Small intestine (tissue), 7 donors: Measurements from ENCODE around the gene C3. TPM values are rescaled to one million over a fixed set of nuclear protein-coding genes. Genes with fewer than 3 reads are reported as not detected.
"Not testable (repeated sequence)": the region's sequence is repeated elsewhere in the genome, so short reads cannot be mapped to it uniquely, and the experiment has no call there.

Source experiments
- DNase-seq, 2 donors: peaks; one replicate each; pipeline versions ENCODE4 v3.0.0 to v3.0.0-alpha.2; 2013
- FAIRE-seq: peaks from 2 replicates; lab custom pipeline; 2012; peaks lifted over from hg19 to GRCh38; lab: Jason Lieb, UNC
- H3K27ac ChIP-seq, 3 donors: one replicate each; pipeline ENCODE4 v1.5.1; 2013; ENCODE audit warnings: low read length in 2 of 3, mild to moderate bottlenecking in 2 of 3, control low read depth in 1 of 3, inconsistent platforms in 1 of 3, low read depth in 1 of 3, moderate library complexity in 1 of 3
- H3K27me3 ChIP-seq, 3 donors: one replicate each; pipeline ENCODE4 v1.6.1; 2013; ENCODE audit warnings: low read length in 3 of 3, inconsistent platforms in 1 of 3; ENCODE audit not compliant: control insufficient read depth in 3 of 3, insufficient read depth in 3 of 3
- H3K36me3 ChIP-seq, 3 donors: one replicate each; pipeline ENCODE4 v1.6.1; 2013; ENCODE audit warnings: low read length in 3 of 3, inconsistent platforms in 1 of 3, low read depth in 1 of 3, mild to moderate bottlenecking in 1 of 3, moderate library complexity in 1 of 3; ENCODE audit not compliant: control insufficient read depth in 3 of 3, insufficient read depth in 2 of 3
- H3K4me1 ChIP-seq, 3 donors: one replicate each; pipeline ENCODE4 v1.6.1; 2013; ENCODE audit warnings: low read length in 2 of 3, inconsistent platforms in 1 of 3, low read depth in 1 of 3, mild to moderate bottlenecking in 1 of 3, moderate library complexity in 1 of 3; ENCODE audit not compliant: control insufficient read depth in 3 of 3, insufficient read depth in 2 of 3
- H3K4me3 ChIP-seq, 3 donors: one replicate each; pipeline ENCODE4 v1.5.1; 2013; ENCODE audit warnings: low read length in 3 of 3, control low read depth in 1 of 3, inconsistent platforms in 1 of 3, low read depth in 1 of 3, mild to moderate bottlenecking in 1 of 3, moderate library complexity in 1 of 3
- H3K9me3 ChIP-seq, 2 donors: one replicate each; pipeline ENCODE4 v1.6.1; 2013; ENCODE audit warnings: low read depth in 1 of 2, low read length in 1 of 2; ENCODE audit not compliant: control insufficient read depth in 2 of 2, insufficient read depth in 1 of 2
- WGBS, 3 donors: extraction: QIAGEN DNeasy Blood & Tissue Kit; methylation state at CpG; one replicate each; pipeline ENCODE4 v1.1.7; 2013; 5-methylcytosine and 5-hydroxymethylcytosine counted together
- polyA plus RNA-seq, 4 donors: library from polyadenylated mRNA; stranded (reverse) in 3 of 4; unstranded in 1 of 4; fragments of 200-250 nt in 3 of 4; fragments of 120-200 nt in 1 of 4; gene quantifications; one replicate each; pipeline versions ENCODE4 v1.2.1 to v1.2.3, GENCODE V29; 2013
- donor health status: healthy with polysubstance abuse.
- donor health status: control.
- donor health status: control.
- donor health status: Bipolar disorder and iron deficiency.
- donor health status: healthy.

Gene C3
- polyA plus RNA-seq, 4 donors: 9.5 to 552 (median 63.2) TPM

DNA sequence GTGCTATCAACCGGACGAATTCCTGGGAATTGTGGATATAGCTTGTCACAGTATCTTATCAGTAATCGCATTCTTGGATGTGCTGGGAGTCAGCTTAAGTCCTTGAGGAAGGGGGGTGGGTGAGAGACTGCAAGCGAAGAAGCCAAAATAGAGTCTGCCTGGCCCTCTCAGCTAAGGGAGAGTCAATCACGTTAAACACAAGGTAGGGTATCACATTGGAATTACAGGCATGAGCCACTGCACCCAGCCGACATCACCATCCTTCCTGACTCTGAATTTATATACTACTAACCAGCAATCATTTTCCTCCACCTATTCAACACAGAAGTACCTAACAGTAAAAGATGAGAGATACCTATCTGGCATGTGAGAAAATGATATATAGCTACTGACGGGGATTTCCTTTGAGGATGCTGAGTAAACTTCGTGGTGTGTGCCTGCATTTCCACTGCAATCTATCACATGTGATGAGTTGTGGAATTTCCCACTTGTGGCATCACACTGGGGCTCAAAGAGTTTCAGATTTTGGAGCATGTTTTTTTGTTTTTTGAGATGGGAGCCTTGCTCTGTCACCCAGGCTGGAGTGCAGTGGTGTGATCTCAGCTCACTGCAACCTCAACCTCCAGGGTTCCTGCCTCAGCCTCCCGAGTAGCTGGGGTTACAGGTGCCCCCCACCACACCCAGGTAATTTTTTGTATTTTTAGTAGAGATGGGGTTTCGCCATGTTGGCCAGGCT, 58.8 kb downstream of the C3 start:
- H3K4me3 ChIP-seq, FAIRE-seq, DNase-seq, H3K4me1 ChIP-seq, H3K27ac ChIP-seq, H3K36me3 ChIP-seq, H3K9me3 ChIP-seq: not testable (repeated sequence)
- 20 to 25% (median 20%) methylated on average over 8 to 10 of the region's 10 CpGs for WGBS, 3 donors
- H3K27me3 ChIP-seq: peaks cover 0 to 48% (median 9%) of the 10 kb centered on the region in 3 donors

DNA sequence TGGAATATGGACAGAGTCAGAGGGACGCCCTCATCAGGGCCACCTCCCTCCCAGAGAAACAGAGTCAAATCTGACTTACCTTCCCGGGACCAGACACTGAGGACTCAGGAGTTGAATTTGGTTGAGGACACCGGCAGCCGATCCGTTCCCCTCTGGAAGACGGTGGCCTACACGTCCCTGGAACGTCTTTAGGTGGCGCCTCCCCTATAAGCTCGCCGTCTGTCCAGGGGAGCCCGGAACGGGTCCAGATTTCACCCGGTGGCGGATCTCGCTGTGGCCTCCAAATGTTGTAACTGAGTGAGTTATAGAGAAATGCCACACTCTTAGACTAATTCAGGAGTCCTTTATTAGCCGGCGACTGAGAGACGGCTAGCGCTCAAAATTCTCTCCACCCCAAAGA, 59.5 kb downstream of the C3 start:
- Histone ChIP-seq H3K4me3 (no peak overlapping the region), H3K27me3 (peaks cover 0 to 51% (median 9%) of the 10 kb centered on the region in 3 donors), H3K4me1 (no peaks in the 10 kb centered on the region), H3K36me3 (no peaks in the 10 kb centered on the region), H3K9me3 (no peaks in the 10 kb centered on the region), H3K27ac (no peak overlapping the region)
- 8 to 34% (median 30%) methylated on average over 20 of the region's 20 CpGs for WGBS, 3 donors
- DNase-seq (no peak), FAIRE-seq (no peak)

DNA sequence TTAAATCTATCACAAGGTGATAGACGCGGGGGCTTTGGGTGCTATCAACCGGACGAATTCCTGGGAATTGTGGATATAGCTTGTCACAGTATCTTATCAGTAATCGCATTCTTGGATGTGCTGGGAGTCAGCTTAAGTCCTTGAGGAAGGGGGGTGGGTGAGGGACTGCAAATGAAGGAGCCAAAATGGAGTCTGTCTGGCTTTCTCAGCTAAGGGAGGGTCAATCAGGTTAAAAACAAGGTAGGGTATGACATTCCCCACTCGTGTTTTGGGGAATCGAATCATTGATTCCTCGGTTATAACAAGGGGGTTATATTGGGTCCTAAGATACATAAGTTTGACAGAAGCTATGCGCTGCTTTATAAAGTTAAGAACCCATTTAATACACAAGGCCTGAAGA, 64.1 kb downstream of the C3 start:
- H3K27me3 ChIP-seq: peaks cover 0 to 36% (median 9%) of the 10 kb centered on the region in 3 donors
- H3K4me3 ChIP-seq, DNase-seq, FAIRE-seq, H3K27ac ChIP-seq, H3K9me3 ChIP-seq, H3K4me1 ChIP-seq, H3K36me3 ChIP-seq: not testable (repeated sequence)
- 47 to 65% (median 62%) methylated on average over 7 to 9 of the region's 9 CpGs for whole genome bisulfite sequencing, 3 donors

DNA sequence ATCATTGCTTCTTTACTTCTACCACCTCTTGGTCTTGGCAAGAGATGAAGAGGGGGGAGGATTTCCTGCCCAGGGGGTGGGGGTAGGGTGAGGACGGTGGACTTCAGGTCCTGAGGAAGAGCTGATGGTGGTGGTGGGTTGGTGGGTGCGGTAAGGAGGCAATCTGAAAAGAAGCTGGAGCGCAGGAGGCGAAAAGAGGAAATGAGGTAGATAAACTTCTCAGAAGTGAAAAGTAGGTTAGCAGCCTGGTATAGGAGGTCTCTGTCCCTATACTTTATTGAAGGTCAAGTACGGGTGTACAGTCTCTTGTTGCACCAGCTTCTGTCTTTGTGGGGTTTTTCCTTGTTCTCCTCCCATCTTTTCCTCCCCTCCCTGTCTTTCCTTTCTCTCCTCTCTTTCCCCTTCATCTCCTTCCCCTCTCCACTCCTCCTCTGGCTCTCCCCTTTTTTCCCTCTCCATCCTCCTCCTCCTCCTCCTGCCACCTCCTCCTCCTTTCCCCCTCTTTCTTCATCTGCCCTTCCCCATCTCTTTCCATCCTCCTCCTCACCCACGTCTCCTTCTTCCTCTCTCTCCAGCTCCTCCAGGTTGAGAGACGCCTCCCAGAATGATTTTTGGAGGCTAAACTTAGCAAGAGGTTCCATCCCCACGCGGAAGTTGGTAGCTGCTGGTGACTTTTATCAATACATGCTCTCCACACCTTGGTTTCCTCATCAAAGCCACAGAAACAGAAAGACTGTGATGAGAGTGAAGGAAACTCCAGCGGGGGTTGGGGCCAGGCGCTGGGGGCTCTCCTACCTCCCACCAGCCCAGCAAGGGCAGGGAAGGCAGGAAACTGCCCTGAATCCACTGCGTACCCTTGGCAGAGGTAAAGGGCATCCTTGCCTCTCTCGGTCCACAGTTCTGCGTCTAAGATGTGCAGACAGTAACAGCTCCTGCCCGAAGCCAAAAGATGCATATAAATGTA, 65.8 kb downstream of the C3 start:
- no peaks in the 10 kb centered on the region for H3K36me3 ChIP-seq
- DNase-seq: peak in 1 of 2 donors; percentile 63

DNA sequence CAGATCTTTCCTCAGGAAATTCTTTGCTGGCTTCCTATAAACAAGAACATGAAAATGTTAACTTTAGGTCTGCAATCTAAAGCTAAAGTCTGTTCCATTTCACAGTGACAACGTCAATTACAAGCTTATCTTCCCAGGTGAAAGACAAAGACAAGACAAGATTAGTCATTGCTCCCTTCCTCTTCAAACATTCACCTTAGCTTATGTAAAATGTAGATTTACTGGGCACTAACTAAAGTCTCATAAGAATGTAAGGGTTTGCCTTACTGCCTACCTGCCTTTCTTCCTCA, 67.7 kb downstream of the C3 start:
- 4 to 39% (median 21%) methylated on average over 1 of the region's 1 CpG for WGBS, 3 donors
- Histone ChIP-seq H3K4me1 (no peaks in the 10 kb centered on the region), H3K36me3 (no peaks in the 10 kb centered on the region), H3K27ac (no peak overlapping the region), H3K4me3 (no peak overlapping the region), H3K9me3 (no peaks in the 10 kb centered on the region), H3K27me3 (peaks cover 0 to 8% (median 4%) of the 10 kb centered on the region in 3 donors)
- DNase-seq (no peak), FAIRE-seq (no peak)

More for the DNA sequence above, 65.8 kb downstream of the C3 start:
- Histone ChIP-seq H3K4me3 (no peak overlapping the region), H3K9me3 (no peaks in the 10 kb centered on the region), H3K4me1 (no peaks in the 10 kb centered on the region), H3K27ac (peak overlapping the region in 1 of 3 donors; percentile 37), H3K27me3 (peaks cover 0 to 19% (median 4%) of the 10 kb centered on the region in 3 donors)
- 57 to 68% (median 58%) methylated on average over 15 of the region's 15 CpGs for WGBS, 3 donors
- no peak for FAIRE-seq

DNA sequence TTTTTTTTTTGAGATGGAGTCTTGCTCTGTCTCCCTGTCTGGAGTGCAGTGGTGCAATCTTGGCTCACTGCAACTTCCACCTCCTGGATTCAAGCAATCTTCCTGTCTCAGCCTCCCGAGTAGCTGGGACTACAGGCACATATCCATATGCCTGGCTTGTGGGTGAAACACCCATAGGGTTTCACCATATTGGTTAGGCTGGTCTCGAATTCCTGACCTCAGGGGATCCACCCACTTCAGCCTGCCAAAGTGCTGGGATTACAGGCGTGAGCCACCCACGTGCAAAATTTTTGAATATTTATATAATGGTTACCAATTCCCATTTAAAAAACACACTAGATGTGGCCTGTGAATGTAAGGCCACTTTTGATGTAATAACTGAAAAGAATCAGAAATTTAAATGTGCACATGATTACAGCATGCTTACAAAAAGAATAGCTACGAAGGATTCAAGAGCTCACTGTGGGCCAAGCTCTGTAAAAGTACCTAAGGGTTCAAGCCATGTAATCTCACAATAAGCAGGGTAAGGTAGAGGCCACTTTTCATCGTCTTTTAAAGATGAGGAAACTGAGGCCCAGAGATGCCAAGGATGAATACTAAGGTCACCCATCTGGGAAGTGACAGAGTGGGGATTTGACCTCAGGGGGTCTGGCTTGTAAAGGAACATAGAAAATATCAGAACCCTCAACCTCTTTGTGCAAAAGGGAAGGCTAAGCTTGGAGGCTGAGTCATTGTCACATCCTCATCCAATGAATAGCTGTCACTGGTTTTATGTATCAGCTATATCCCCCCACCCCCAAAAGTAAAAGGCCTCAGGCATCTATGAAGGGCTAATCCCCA, 68.3 kb downstream of the C3 start:
- Histone ChIP-seq H3K27me3 (peaks cover 0 to 3% (median under 1%) of the 10 kb centered on the region in 3 donors), H3K9me3 (peaks cover 0 to 4% of the 10 kb centered on the region in 2 donors), H3K4me1 (no peaks in the 10 kb centered on the region), H3K36me3 (no peaks in the 10 kb centered on the region), H3K4me3 (no peak overlapping the region), H3K27ac (no peak overlapping the region)
- WGBS, 3 donors: 65 to 80% (median 75%) methylated on average over 6 of the region's 6 CpGs
- FAIRE-seq (no peak), DNase-seq (no peak)

DNA sequence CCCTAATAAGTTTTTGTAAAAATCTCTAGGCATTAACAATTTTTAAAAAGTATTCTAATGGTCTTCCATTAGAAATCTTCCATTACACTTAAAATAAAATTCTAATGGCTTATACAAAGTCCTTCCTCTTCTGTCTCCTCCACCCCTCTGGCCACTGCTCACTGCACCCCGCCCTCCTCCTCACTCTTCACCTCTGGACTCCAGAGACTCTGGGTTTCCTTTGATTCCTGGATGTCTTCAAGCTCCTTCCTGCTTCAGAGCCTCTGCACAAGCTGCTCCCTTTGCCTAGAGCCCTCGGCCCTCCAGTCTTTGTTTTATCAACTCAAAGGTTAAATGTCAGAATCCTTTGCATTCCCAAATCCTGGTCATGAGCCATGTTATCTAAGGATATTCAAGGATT, 71.3 kb downstream of the C3 start:
- peaks cover 0 to 12% of the 10 kb centered on the region in 2 donors for H3K9me3 ChIP-seq
- 21 to 36% (median 31%) methylated on average over 2 of the region's 2 CpGs for WGBS, 3 donors
- H3K4me1 ChIP-seq: no peaks in the 10 kb centered on the region
- H3K27me3 ChIP-seq: no peaks in the 10 kb centered on the region
- no peak overlapping the region for H3K27ac ChIP-seq
- FAIRE-seq: no peak
- no peak for DNase-seq
- no peaks in the 10 kb centered on the region for H3K36me3 ChIP-seq
- H3K4me3 ChIP-seq: no peak overlapping the region
